GM12878 (cell line): ENCODE measurements around the gene AGPAT4. TPM values are rescaled to one million over a fixed set of nuclear protein-coding genes. Genes with fewer than 3 reads are reported as not detected.

Experiments used
- ATAC-seq: fragments of 200-7000 bp; cut with Tn5 transposase; 3 replicates; pipeline ENCODE4 v1.9.1; 2020; ENCODE audit warnings: mild to moderate bottlenecking, moderate library complexity
- BruUV-seq: library from RNA; stranded (reverse); fragments of 400-500 nt; replicated peaks from 2 replicates; lab custom pipeline; 2021; lab: Mats Ljungman, UMichigan
- CTCF ChIA-PET: fragments of 300-600 bp; sonication (Branson Sonifier 250); formaldehyde crosslinking; extraction: SDS; loops from one replicate; lab custom pipeline; 2021; ENCODE audit warnings: inconsistent platforms; lab: Yijun Ruan, JAX
- POLR2A ChIA-PET: fragments of 350-600 bp; formaldehyde crosslinking; extraction: SDS; loops from one replicate; lab custom pipeline; 2021; ENCODE audit warnings: inconsistent platforms; lab: Charles Lee
- RAD21 ChIA-PET: fragments of 300-600 bp; sonication (Branson Sonifier 250); formaldehyde crosslinking; loops from one replicate; lab custom pipeline; 2023; ENCODE audit warnings: antibody characterized with exemption; ENCODE audit not compliant: unreplicated experiment; lab: Charles Lee
- SMC1A ChIA-PET: fragments of 300-600 bp; sonication (Branson Sonifier 250); formaldehyde crosslinking; loops from one replicate; lab custom pipeline; 2023; ENCODE audit not compliant: unreplicated experiment, uncharacterized antibody; lab: Charles Lee
- DNase-seq: peaks from one replicate; pipeline ENCODE4 v3.0.0-alpha.2; 2011; ENCODE audit warnings: low read depth, low spot score
- FAIRE-seq: peaks from 3 replicates; lab custom pipeline; 2011; peaks lifted over from hg19 to GRCh38; lab: Jason Lieb, UNC
- H2AFZ ChIP-seq: 2 replicates; pipeline ENCODE4 v1.6.0; 2011; ENCODE audit warnings: low read depth, low read length, control low read depth; ENCODE audit not compliant: control insufficient read depth
- H3K27ac ChIP-seq: 2 replicates; pipeline ENCODE4 v1.5.1; 2011; ENCODE audit warnings: control low read depth; ENCODE audit not compliant: control insufficient read depth, insufficient read depth
- H3K27me3 ChIP-seq, 2 experiments: replicated peaks in 1 of 2; 2 replicates each; pipeline versions ENCODE4 v1.6.0 to v1.6.1; 2011; ENCODE audit warnings: low read length in 1 of 2; ENCODE audit not compliant: control insufficient read depth in 2 of 2, insufficient read depth in 2 of 2
- H3K36me3 ChIP-seq, 2 experiments: 2 replicates each; pipeline ENCODE4 v1.5.1; 2011; ENCODE audit warnings: low read length in 1 of 2; ENCODE audit not compliant: control insufficient read depth in 2 of 2, insufficient read depth in 2 of 2
- H3K4me1 ChIP-seq: 2 replicates; pipeline ENCODE4 v1.6.1; 2011; ENCODE audit warnings: mild to moderate bottlenecking, low read length, moderate library complexity, mixed read lengths; ENCODE audit not compliant: control insufficient read depth, insufficient read depth
- H3K4me2 ChIP-seq: 2 replicates; pipeline ENCODE4 v1.6.0; 2011; ENCODE audit warnings: control low read depth; ENCODE audit not compliant: control insufficient read depth, insufficient read depth
- H3K4me3 ChIP-seq: fragments of 200-600 bp; sonication (generic); 2 replicates; pipeline ENCODE4 v1.5.1; 2016
- H3K79me2 ChIP-seq: 2 replicates; pipeline ENCODE4 v1.6.0; 2011; ENCODE audit warnings: low read length; ENCODE audit not compliant: control insufficient read depth, insufficient read depth
- H3K9ac ChIP-seq: 2 replicates; pipeline ENCODE4 v1.8.0; 2011; ENCODE audit warnings: low read length, control low read depth, mixed read lengths; ENCODE audit not compliant: control insufficient read depth, insufficient read depth
- H3K9me3 ChIP-seq: replicated peaks from 3 replicates; pipeline ENCODE4 v1.5.1; 2011; ENCODE audit warnings: mild to moderate bottlenecking, low read length; ENCODE audit not compliant: control insufficient read depth, insufficient read depth
- H4K20me1 ChIP-seq: 2 replicates; pipeline ENCODE4 v1.6.0; 2011; ENCODE audit not compliant: control insufficient read depth, insufficient read depth
- ASH2L ChIP-seq: fragments of 300-600, 200-600 bp; sonication (generic); IDR thresholded peaks from 2 replicates; pipeline ENCODE4 v1.6.1; 2017; ENCODE audit warnings: low read depth, mild to moderate bottlenecking, borderline replicate concordance
- BRCA1 ChIP-seq: IDR thresholded peaks from 2 replicates; pipeline ENCODE4 v1.6.1; 2011; ENCODE audit warnings: low read depth, low read length, improper control_type of control experiment
- GATAD2B ChIP-seq: fragments of 450-650 bp; conservative IDR thresholded peaks from 2 replicates; pipeline ENCODE4 v1.6.1; 2017; ENCODE audit warnings: low read depth, mild to moderate bottlenecking, moderate library complexity
- HDAC6 ChIP-seq: fragments of 200-600 bp; sonication (generic); IDR thresholded peaks from one replicate; pipeline ENCODE4 v1.8.0; 2017; ENCODE audit warnings: antibody characterized with exemption; ENCODE audit not compliant: unreplicated experiment
- KAT2A ChIP-seq: conservative IDR thresholded peaks from 2 replicates; pipeline ENCODE4 v1.6.1; 2011; ENCODE audit warnings: low read depth, low read length; ENCODE audit not compliant: control insufficient read depth
- MTA3 ChIP-seq: IDR thresholded peaks from 2 replicates; pipeline ENCODE4 v1.6.1; 2012; ENCODE audit warnings: low read length, inconsistent platforms, borderline replicate concordance
- NR2C2 ChIP-seq: IDR thresholded peaks from 2 replicates; pipeline ENCODE4 v1.6.1; 2011; ENCODE audit warnings: borderline replicate concordance, low read depth; ENCODE audit not compliant: control insufficient read depth, insufficient read length
- NR2F1 ChIP-seq: fragments of 450-650 bp; conservative IDR thresholded peaks from 2 replicates; pipeline ENCODE4 v1.6.1; 2017; ENCODE audit warnings: mild to moderate bottlenecking
- PAX5 ChIP-seq: IDR thresholded peaks from 2 replicates; pipeline ENCODE4 v1.6.1; 2011; ENCODE audit warnings: low read depth, low read length, borderline replicate concordance
- POLR2AphosphoS5 ChIP-seq: IDR thresholded peaks from 2 replicates; pipeline ENCODE4 v1.6.1; 2011; ENCODE audit warnings: mild to moderate bottlenecking, low read length, inconsistent platforms
- SRF ChIP-seq, 2 experiments: IDR thresholded peaks; 2 replicates each; pipeline ENCODE4 v1.6.1; 2011; ENCODE audit warnings: low read depth in 2 of 2, low read length in 2 of 2, mild to moderate bottlenecking in 1 of 2, moderate library complexity in 1 of 2
- ZBTB4 ChIP-seq: fragments of 450-650 bp; formaldehyde crosslinking; IDR thresholded peaks from 2 replicates; pipeline ENCODE4 v1.4.0; 2022; ENCODE audit warnings: mild to moderate bottlenecking, moderate library complexity
- ZSCAN29 ChIP-seq: fragments of 450-650 bp; IDR thresholded peaks from 2 replicates; pipeline ENCODE4 v1.6.1; 2017; ENCODE audit warnings: mild to moderate bottlenecking, moderate library complexity
- WGBS: methylation state at CpG from one replicate; pipeline ENCODE4 v1.1.6; 2016; ENCODE audit warnings: low lambda C conversion rate; ENCODE audit not compliant: insufficient replicate concordance, insufficient coverage; ENCODE audit errors: missing lambda C conversion rate; 5-methylcytosine and 5-hydroxymethylcytosine counted together
- in situ Hi-C: fragments of 300-500 bp; cut with MboI; formaldehyde crosslinking; loops from 9 replicates; pipeline ENCODE4 v1.14.3; 2018; ENCODE audit warnings: mixed read lengths
- intact Hi-C: fragments of 100-400 bp; cut with micrococcal nuclease; formaldehyde crosslinking; loops from one replicate; pipeline ENCODE4 v1.14.2; 2022; ENCODE audit not compliant: unreplicated experiment
- polyA plus RNA-seq, 11 experiments: library from polyadenylated mRNA; depleted of rRNA in 4 of 11; unstranded in 6 of 11; stranded (reverse) in 5 of 11; fragments of >200 nt; fragmentation: Nextera tagmentation in 4 of 11; fragmentation: Illumina TruSeq in 1 of 11; extraction: Ambion mirVana in 4 of 11; extraction: Trizol in 1 of 11; gene quantifications; 1 replicate in 1 of 11; 2 replicates in 10 of 11; pipeline versions ENCODE4 v1.2.1 to v1.2.3, GENCODE V29; 2011 to 2016; ENCODE audit warnings: inconsistent platforms in 2 of 11, missing spikeins in 2 of 11, low read depth in 1 of 11
- total RNA-seq, 4 experiments: library from RNA; depleted of rRNA in 3 of 4; stranded (reverse); fragments of >200 nt in 3 of 4; fragmentation: Illumina TruSeq in 1 of 4; extraction: Trizol in 1 of 4; gene quantifications; 2 replicates each; pipeline versions ENCODE4 v1.2.1 to v1.2.3, GENCODE V29; 2013 to 2021

Gene AGPAT4
- total and polyA plus RNA-seq, 10 of the 15 experiments (the other 5 are each of a cell fraction or from before 2014, with no cell fraction given): 0.34 to 2.2 (median 1.3) TPM

DNA sequence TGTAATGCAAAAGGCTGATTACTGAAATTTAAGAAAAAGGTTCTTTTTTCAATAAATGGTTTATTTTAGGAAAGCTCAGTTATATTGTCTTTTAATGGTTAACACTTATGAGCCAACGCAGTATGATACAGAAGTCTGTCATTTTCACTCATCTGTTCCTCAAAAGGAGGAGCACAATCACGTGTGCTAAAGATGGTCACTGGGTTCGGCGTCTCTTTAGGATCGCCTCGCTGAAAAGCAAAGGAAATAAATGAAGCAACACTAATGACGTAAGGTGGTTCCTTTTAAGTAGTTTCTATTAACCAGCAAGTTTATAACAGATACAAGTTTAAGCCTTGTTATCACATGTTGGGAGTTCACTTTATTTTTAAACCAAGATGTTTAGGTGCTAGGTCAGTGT is 156.6 kb downstream of the AGPAT4 start:
- Histone ChIP-seq H3K4me2 (no peak overlapping the region), H3K9ac (no peak overlapping the region), H3K27me3 (no peaks in the 10 kb centered on the region), H3K4me3 (no peak overlapping the region), H3K79me2 (no peaks in the 10 kb centered on the region), H3K4me1 (no peaks in the 10 kb centered on the region), H3K9me3 (no peaks in the 10 kb centered on the region), H3K36me3 (peaks cover 0 to 4% of the 10 kb centered on the region in 2 experiments; a peak in 1 of 4 replicates), H2AFZ (no peak overlapping the region), H4K20me1 (no peaks in the 10 kb centered on the region), H3K27ac (no peak overlapping the region)
- ChIA-PET SMC1A (interaction anchor here (0.6 kb wide), 1 partner anchor 231 kb away, joined by 3 read pairs; no protein-coding TSS in a partner anchor), RAD21 (interaction anchor here (1.2 kb wide), 1 partner anchor 254 kb away, joined by 5 read pairs; no protein-coding TSS in a partner anchor), CTCF (no interaction called here), POLR2A (no interaction called here)
- no peak for FAIRE-seq
- 99% methylated on average over 7 of the region's 7 CpGs for WGBS
- no peak for ATAC-seq
- DNase-seq: no peak
- no TSS peak for BruUV-seq
- in situ Hi-C loops (no loop called here), intact Hi-C loops (no loop called here)
- no peak for TF ChIP-seq HDAC6
- TF ChIP-seq ZBTB4 (CRISPR knock-in tag): no peak
- no peak for TF ChIP-seq SRF (IDR thresholded peaks at IDR 0.05; ENCODE audit: low read depth in 2 of 2, low read length in 2 of 2)
- no peak for TF ChIP-seq NR2F1
- no peak for TF ChIP-seq PAX5
- TF ChIP-seq ZSCAN29: no peak
- no peak for TF ChIP-seq GATAD2B
- TF ChIP-seq KAT2A: no peak
- TF ChIP-seq ASH2L: no peak
- TF ChIP-seq NR2C2: no peak
- no peak for TF ChIP-seq MTA3
- no peak for TF ChIP-seq BRCA1
- TF ChIP-seq POLR2AphosphoS5: no peak
